ENCODE results near the gene HMGCS2.

HMGCS2 gene

DNA sequence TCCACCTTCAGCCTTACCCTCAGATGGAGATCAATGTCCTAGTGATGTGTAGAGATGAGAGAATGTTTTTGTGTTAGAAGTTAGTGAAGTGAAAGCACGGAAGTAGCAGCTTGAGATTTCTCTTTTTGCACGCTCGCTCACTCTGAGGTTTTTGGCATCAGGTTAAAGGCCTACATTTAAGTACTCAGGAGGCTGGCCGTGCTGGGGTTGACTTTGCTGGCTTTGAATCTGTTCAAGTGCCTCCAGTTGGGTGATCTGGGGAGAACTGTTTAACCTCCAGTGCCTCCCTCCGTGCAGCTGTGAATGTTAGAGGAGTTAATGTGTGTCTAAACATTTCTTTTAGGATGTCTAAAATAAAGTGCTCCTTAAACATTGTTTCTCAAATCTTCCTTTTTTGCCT, 43.1 kb downstream of the HMGCS2 start:
- Histone ChIP-seq H3K4me3 (replicated peaks; ENCODE audit: low read depth, low read length) (no peak overlapping the region), H3K27me3 (replicated peaks; ENCODE audit: control insufficient read depth, insufficient read depth, low read length) (no peaks in the 10 kb centered on the region; the same call in 1 of the 2 replicates), H3K36me3 (ENCODE audit: control insufficient read depth, insufficient read depth, low read length) (no peaks in the 10 kb centered on the region)
- TF ChIP-seq, protein P1, sequence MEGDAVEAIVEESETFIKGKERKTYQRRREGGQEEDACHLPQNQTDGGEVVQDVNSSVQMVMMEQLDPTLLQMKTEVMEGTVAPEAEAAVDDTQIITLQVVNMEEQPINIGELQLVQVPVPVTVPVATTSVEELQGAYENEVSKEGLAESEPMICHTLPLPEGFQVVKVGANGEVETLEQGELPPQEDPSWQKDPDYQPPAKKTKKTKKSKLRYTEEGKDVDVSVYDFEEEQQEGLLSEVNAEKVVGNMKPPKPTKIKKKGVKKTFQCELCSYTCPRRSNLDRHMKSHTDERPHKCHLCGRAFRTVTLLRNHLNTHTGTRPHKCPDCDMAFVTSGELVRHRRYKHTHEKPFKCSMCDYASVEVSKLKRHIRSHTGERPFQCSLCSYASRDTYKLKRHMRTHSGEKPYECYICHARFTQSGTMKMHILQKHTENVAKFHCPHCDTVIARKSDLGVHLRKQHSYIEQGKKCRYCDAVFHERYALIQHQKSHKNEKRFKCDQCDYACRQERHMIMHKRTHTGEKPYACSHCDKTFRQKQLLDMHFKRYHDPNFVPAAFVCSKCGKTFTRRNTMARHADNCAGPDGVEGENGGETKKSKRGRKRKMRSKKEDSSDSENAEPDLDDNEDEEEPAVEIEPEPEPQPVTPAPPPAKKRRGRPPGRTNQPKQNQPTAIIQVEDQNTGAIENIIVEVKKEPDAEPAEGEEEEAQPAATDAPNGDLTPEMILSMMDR (IDR thresholded peaks at IDR 0.05; ENCODE audit: insufficient read depth, low read length, poor library complexity, severe bottlenecking), result no peak
- DNase-seq (ENCODE audit: extremely low read depth, insufficient read length), result no peak

DNA sequence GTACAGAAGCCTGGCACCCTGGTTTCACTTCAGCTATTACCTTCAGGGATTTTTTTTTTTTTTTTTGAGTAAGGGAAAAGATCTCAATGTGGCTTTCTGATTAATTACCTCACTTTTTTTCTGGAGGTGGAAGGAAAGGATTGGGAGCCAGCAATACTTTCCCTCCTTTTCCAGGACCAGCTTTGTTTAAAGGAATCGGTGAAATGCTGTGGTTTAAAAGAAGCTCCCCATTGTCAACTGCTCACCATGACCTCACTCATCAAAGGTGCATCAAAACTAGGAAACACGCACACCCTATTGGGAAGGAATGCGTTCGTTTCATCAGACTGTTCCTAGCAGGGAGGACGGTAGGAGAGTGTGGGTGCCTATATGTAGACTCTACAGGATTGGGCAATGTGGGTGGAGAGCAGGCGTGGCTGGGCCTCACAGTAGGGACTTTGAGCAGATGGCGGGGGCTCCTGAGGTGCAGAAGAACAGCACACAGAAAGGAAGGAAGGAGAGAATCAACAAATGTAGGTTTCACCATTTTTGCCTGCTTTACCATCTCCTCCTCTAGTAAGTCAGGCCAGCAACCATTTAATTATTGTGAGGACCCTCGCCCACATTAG, 44.0 kb downstream of the HMGCS2 start:
- TF ChIP-seq, protein P1 (IDR thresholded peaks at IDR 0.05; ENCODE audit: insufficient read depth, low read length, poor library complexity, severe bottlenecking), result no peak
- no peak for DNase-seq (ENCODE audit: extremely low read depth, insufficient read length)
- Histone ChIP-seq H3K4me3 (replicated peaks; ENCODE audit: low read depth, low read length) (no peak overlapping the region), H3K27me3 (replicated peaks; ENCODE audit: control insufficient read depth, insufficient read depth, low read length) (no peaks in the 10 kb centered on the region; the same call in 1 of the 2 replicates), H3K36me3 (ENCODE audit: control insufficient read depth, insufficient read depth, low read length) (no peaks in the 10 kb centered on the region)

DNA sequence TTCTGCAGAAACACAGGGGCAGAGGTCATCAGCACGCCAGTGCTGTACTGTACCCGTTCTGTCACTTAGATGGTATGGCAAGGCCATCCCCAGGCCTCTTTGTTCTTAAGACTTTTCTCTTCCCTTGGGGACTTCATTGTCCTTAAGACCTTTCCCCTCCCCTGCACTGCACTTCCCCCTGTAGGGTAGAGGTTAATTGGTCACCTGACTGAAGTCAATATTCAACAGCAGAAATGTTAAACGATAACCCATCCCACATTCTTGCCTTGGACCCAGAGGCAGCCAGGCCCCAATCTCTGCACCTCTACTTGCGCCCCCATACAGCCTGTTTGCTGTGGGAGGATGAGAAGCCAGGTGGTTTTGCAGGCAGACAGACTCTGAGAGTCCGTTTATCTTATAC, 46.8 kb downstream of the HMGCS2 start:
- DNase-seq (ENCODE audit: extremely low read depth, insufficient read length), result no peak
- H3K36me3 ChIP-seq (ENCODE audit: control insufficient read depth, insufficient read depth, low read length), result no peaks in the 10 kb centered on the region
- no peaks in the 10 kb centered on the region; the same call in 1 of the 2 replicates for H3K27me3 ChIP-seq (replicated peaks; ENCODE audit: control insufficient read depth, insufficient read depth, low read length)
- TF ChIP-seq, protein P1 (IDR thresholded peaks at IDR 0.05; ENCODE audit: insufficient read depth, low read length, poor library complexity, severe bottlenecking), result no peak
- H3K4me3 ChIP-seq (replicated peaks; ENCODE audit: low read depth, low read length), result no peak overlapping the region

DNA sequence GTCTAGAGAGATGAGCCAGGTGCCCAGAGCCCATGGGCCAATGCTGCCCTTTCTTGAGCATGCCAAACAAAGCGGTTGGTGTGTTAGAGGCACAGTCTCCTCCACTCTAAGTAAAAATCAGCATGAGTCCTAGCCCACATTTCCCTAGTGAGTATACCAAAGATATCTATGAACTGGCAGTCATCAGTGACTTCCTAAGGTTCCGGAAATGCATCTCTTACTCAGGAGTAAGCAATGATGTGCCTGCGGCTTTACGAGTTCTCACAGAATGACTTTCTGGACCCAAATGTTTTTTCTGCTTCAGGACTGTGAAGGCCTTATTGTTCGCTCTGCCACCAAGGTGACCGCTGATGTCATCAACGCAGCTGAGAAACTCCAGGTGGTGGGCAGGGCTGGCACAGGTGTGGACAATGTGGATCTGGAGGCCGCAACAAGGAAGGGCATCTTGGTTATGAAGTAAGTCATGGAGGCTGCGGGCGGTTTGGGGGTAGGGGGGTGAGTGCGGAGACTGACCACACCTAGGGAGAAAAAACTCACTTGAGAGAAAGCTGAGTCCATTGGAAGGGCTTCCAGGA, 47.8 kb downstream of the HMGCS2 start:
- Histone ChIP-seq H3K36me3 (ENCODE audit: control insufficient read depth, insufficient read depth, low read length) (no peaks in the 10 kb centered on the region), H3K27me3 (replicated peaks; ENCODE audit: control insufficient read depth, insufficient read depth, low read length) (no peaks in the 10 kb centered on the region; the same call in 1 of the 2 replicates), H3K4me3 (replicated peaks; ENCODE audit: low read depth, low read length) (no peak overlapping the region)
- no peak for DNase-seq (ENCODE audit: extremely low read depth, insufficient read length)
- TF ChIP-seq, protein P1 (IDR thresholded peaks at IDR 0.05; ENCODE audit: insufficient read depth, low read length, poor library complexity, severe bottlenecking), result no peak

DNA sequence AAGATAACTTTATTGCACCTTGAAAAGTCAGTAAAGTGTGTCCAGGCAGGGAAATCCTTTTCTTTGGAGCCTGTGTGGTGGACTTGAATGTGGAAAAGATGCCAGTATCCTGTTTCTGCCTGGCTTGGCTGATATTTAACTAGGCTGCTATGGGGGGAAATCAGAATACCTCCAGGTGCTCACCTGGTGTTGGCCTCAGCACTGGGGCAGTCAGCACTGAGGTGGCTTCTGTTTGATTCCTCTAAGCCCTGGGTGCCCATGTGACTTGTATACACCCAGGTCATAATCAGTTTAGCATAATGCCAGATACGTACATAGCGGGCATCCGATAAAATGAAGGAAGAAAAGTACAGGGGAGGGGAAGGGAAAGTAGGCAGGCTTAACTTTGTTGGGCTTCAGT, 49.7 kb downstream of the HMGCS2 start:
- no peak for DNase-seq (ENCODE audit: extremely low read depth, insufficient read length)
- no peaks in the 10 kb centered on the region for H3K36me3 ChIP-seq (ENCODE audit: control insufficient read depth, insufficient read depth, low read length)
- H3K27me3 ChIP-seq (replicated peaks; ENCODE audit: control insufficient read depth, insufficient read depth, low read length), result peaks cover under 1% of the 10 kb centered on the region
- TF ChIP-seq, protein P1 (IDR thresholded peaks at IDR 0.05; ENCODE audit: insufficient read depth, low read length, poor library complexity, severe bottlenecking), result no peak
- no peak overlapping the region for H3K4me3 ChIP-seq (replicated peaks; ENCODE audit: low read depth, low read length)

Data from GM06990 (cell line).